Choroid plexus epithelial cell (primary cell): ENCODE measurements around the gene SLC26A3.

ENCODE experiments used
- DNase-seq: peaks from one replicate; pipeline ENCODE4 v3.0.0-alpha.2; 2010; ENCODE audit warnings: low read depth
- H3K4me3 ChIP-seq: 2 replicates; pipeline ENCODE4 v1.5.1; 2011; ENCODE audit warnings: low read depth, mild to moderate bottlenecking, control low read depth, low read length, moderate library complexity
- CTCF ChIP-seq: conservative IDR thresholded peaks from 2 replicates; pipeline ENCODE4 v1.5.1; 2011; ENCODE audit warnings: low read depth, mild to moderate bottlenecking, control low read depth, inconsistent platforms, low read length, moderate library complexity

The SLC26A3 gene

GRCh38 chr7:107816011-107816566, 13.1 kb upstream of the SLC26A3 start:
- TF ChIP-seq CTCF: no peak
- peak; percentile 86 for DNase-seq
- H3K4me3 ChIP-seq: no peak overlapping the region

GRCh38 chr7:107815254-107815882, 12.3 kb upstream of the SLC26A3 start:
- no peak for TF ChIP-seq CTCF
- H3K4me3 ChIP-seq: no peak overlapping the region
- DNase-seq: no peak

GRCh38 chr7:107813524-107813923, 10.5 kb upstream of the SLC26A3 start:
- H3K4me3 ChIP-seq: no peak overlapping the region
- TF ChIP-seq CTCF: no peak
- DNase-seq: no peak

- no peak for TF ChIP-seq CTCF
- DNase-seq: no peak
- no peak overlapping the region for H3K4me3 ChIP-seq
Measured at GRCh38 chr7:107811934-107812333, 8.9 kb upstream of the SLC26A3 start.

- no peak overlapping the region for H3K4me3 ChIP-seq
- DNase-seq: no peak
- no peak for TF ChIP-seq CTCF
Measured at GRCh38 chr7:107810626-107811025, 7.6 kb upstream of the SLC26A3 start.

- no peak for DNase-seq
- TF ChIP-seq CTCF: no peak
- no peak overlapping the region for H3K4me3 ChIP-seq
Measured at GRCh38 chr7:107809179-107809578, 6.2 kb upstream of the SLC26A3 start.

- no peak for TF ChIP-seq CTCF
- H3K4me3 ChIP-seq: no peak overlapping the region
- DNase-seq: no peak
Measured at GRCh38 chr7:107799647-107800264, 3.3 kb downstream of the SLC26A3 start.
